Astrocyte of the hippocampus (primary cell): ENCODE results near the gene DTX1.

Experiments used
- DNase-seq: peaks from one replicate; pipeline ENCODE4 v3.0.0; 2011; ENCODE audit warnings: low read depth, low spot score

Gene DTX1

GRCh38 chr12:113056631-113057488 lies at the start of gene DTX1:
DTX1 (plus strand) TSS chr12:113056730; CDS start chr12:113058193, 1,463 bp downstream.
- DNase-seq = peak; percentile 47

- DNase-seq = peak; percentile 96
These were observed 49.4 kb upstream of the DTX1 start for GRCh38 chr12:113007166-113007565.

- no peak for DNase-seq
These were observed 45.8 kb upstream of the DTX1 start for GRCh38 chr12:113010701-113011100.

GRCh38 chr12:113014565-113014964 lies 42.0 kb upstream of the DTX1 start:
- DNase-seq = no peak

GRCh38 chr12:113016796-113017195 lies 39.7 kb upstream of the DTX1 start:
- DNase-seq = no peak

GRCh38 chr12:113019025-113019424 lies 37.5 kb upstream of the DTX1 start:
- DNase-seq = peak; percentile 22

- no peak for DNase-seq
These were observed 35.0 kb upstream of the DTX1 start for GRCh38 chr12:113021500-113021899.

GRCh38 chr12:113022563-113023297 lies 33.8 kb upstream of the DTX1 start:
- DNase-seq = no peak

GRCh38 chr12:113027726-113028125 lies 28.8 kb upstream of the DTX1 start:
- DNase-seq = no peak

- DNase-seq = peak; percentile 77
These were observed 25.5 kb upstream of the DTX1 start for GRCh38 chr12:113030875-113031525.

GRCh38 chr12:113039911-113040445 lies 16.6 kb upstream of the DTX1 start:
- DNase-seq = no peak

- DNase-seq = no peak
These were observed 15.8 kb upstream of the DTX1 start for GRCh38 chr12:113040722-113041171.

- no peak for DNase-seq
These were observed 15.0 kb upstream of the DTX1 start for GRCh38 chr12:113041560-113041959.

- DNase-seq = no peak
These were observed 13.3 kb upstream of the DTX1 start for GRCh38 chr12:113043240-113043639.

- no peak for DNase-seq
These were observed 12.0 kb upstream of the DTX1 start for GRCh38 chr12:113044516-113044915.

- peak; percentile 79 for DNase-seq
These were observed 7.8 kb upstream of the DTX1 start for GRCh38 chr12:113048716-113049127.

- peak; percentile 31 for DNase-seq
These were observed 6.4 kb upstream of the DTX1 start for GRCh38 chr12:113049976-113050742.

GRCh38 chr12:113050795-113051194 lies 5.7 kb upstream of the DTX1 start:
- no peak for DNase-seq

- DNase-seq = no peak
These were observed 4.8 kb upstream of the DTX1 start for GRCh38 chr12:113051759-113052158.

GRCh38 chr12:113052326-113052725 lies 4.2 kb upstream of the DTX1 start:
- no peak for DNase-seq

- DNase-seq = no peak
These were observed 1.5 kb upstream of the DTX1 start for GRCh38 chr12:113054948-113055486.
